Calu3 (cell line): ENCODE measurements around the gene RRP1B. TPM values are rescaled to one million over a fixed set of nuclear protein-coding genes. Genes with fewer than 3 reads are reported as not detected.
A peak's percentile ranks its signal among the peaks of the same experiment; 100 is the strongest.

Experiments
- BruUV-seq: library from RNA; stranded (reverse); fragments of 400-500 nt; replicated peaks from 2 replicates; lab custom pipeline; 2021; lab: Mats Ljungman, UMichigan
- CTCF ChIA-PET: fragments of 300-600 bp; sonication (Branson Sonifier 250); formaldehyde crosslinking; loops from one replicate; lab custom pipeline; 2022; ENCODE audit warnings: antibody characterized with exemption; lab: Charles Lee
- DNase-seq: peaks from one replicate; pipeline ENCODE4 v3.0.0; 2022
- H3K27ac Mint-ChIP-seq: one replicate; pipeline ENCODE4 v1.8.0; 2022; ENCODE audit warnings: mixed read lengths; ENCODE audit not compliant: unreplicated experiment
- H3K27me3 Mint-ChIP-seq: one replicate; pipeline ENCODE4 v1.8.0; 2022; ENCODE audit warnings: mixed read lengths; ENCODE audit not compliant: unreplicated experiment
- H3K36me3 Mint-ChIP-seq: one replicate; pipeline ENCODE4 v1.8.0; 2022; ENCODE audit warnings: mild to moderate bottlenecking, moderate library complexity, mixed read lengths; ENCODE audit not compliant: insufficient read depth, unreplicated experiment
- H3K4me1 Mint-ChIP-seq: one replicate; pipeline ENCODE4 v1.8.0; 2022; ENCODE audit warnings: mild to moderate bottlenecking, low read depth, mixed read lengths; ENCODE audit not compliant: unreplicated experiment
- H3K4me3 Mint-ChIP-seq: one replicate; pipeline ENCODE4 v1.8.0; 2022; ENCODE audit warnings: mild to moderate bottlenecking, low read depth, moderate library complexity, mixed read lengths; ENCODE audit not compliant: unreplicated experiment
- H3K9me3 Mint-ChIP-seq: one replicate; pipeline ENCODE4 v1.8.0; 2022; ENCODE audit warnings: low read depth, mixed read lengths; ENCODE audit not compliant: unreplicated experiment
- intact Hi-C: fragments of 100-400 bp; cut with micrococcal nuclease; formaldehyde crosslinking; loops from one replicate; pipeline ENCODE4 v1.10.0; 2022; ENCODE audit not compliant: unreplicated experiment
- total RNA-seq: library from RNA; stranded (reverse); gene quantifications from 2 replicates; pipeline ENCODE4 v1.2.3, GENCODE V29; 2022
- TF ChIP-seq, protein P1 (sequence below): fragments of 200-600 bp; IDR thresholded peaks from one replicate; pipeline ENCODE4 v1.8.0; 2022; ENCODE audit warnings: antibody characterized with exemption; ENCODE audit not compliant: unreplicated experiment

Gene RRP1B
- total RNA-seq, 1 experiment from 2014 or later = 26.0 TPM

GRCh38 chr21:43643193-43643592 is 16.2 kb upstream of the RRP1B start:
- intact Hi-C loops = no loop called here
- Mint-ChIP-seq H3K4me3 (no peak overlapping the region), H3K36me3 (no peaks in the 10 kb centered on the region), H3K27ac (peak overlapping the region; percentile 39), H3K9me3 (no peaks in the 10 kb centered on the region), H3K27me3 (no peaks in the 10 kb centered on the region), H3K4me1 (peaks cover 17% of the 10 kb centered on the region)
- no TSS peak for BruUV-seq
- TF ChIP-seq, protein P1, sequence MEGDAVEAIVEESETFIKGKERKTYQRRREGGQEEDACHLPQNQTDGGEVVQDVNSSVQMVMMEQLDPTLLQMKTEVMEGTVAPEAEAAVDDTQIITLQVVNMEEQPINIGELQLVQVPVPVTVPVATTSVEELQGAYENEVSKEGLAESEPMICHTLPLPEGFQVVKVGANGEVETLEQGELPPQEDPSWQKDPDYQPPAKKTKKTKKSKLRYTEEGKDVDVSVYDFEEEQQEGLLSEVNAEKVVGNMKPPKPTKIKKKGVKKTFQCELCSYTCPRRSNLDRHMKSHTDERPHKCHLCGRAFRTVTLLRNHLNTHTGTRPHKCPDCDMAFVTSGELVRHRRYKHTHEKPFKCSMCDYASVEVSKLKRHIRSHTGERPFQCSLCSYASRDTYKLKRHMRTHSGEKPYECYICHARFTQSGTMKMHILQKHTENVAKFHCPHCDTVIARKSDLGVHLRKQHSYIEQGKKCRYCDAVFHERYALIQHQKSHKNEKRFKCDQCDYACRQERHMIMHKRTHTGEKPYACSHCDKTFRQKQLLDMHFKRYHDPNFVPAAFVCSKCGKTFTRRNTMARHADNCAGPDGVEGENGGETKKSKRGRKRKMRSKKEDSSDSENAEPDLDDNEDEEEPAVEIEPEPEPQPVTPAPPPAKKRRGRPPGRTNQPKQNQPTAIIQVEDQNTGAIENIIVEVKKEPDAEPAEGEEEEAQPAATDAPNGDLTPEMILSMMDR = no peak
- CTCF ChIA-PET = no interaction called here
- no peak for DNase-seq

- TF ChIP-seq, protein P1 = no peak
- peaks cover 17% of the 10 kb centered on the region for H3K4me1 Mint-ChIP-seq
- H3K9me3 Mint-ChIP-seq = no peaks in the 10 kb centered on the region
- H3K36me3 Mint-ChIP-seq = no peaks in the 10 kb centered on the region
- no peaks in the 10 kb centered on the region for H3K27me3 Mint-ChIP-seq
- no peak for DNase-seq
- H3K27ac Mint-ChIP-seq = no peak overlapping the region
- no peak overlapping the region for H3K4me3 Mint-ChIP-seq
- no TSS peak for BruUV-seq
- intact Hi-C loops = no loop called here
- CTCF ChIA-PET = no interaction called here
Observed at GRCh38 chr21:43644071-43644470, 15.3 kb upstream of the RRP1B start.

DNA sequence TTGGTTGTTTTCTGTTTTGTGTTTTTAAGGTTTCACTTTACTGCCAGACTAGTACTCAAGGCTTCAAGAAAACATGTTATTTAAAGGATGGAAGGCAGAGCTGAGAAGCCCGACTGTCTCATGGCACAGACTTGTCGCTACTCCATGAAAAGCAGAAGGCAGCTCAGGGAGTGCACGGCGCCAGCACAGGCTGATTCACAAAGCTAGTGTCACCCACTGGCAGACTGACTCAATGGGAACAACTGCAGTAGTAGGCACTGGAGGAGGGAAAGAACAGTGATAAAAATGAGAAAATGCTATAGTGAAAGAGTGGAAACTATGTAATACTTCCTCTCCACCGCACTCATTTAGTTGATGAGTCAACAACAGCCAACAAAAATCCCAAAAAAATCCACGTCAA is 14.8 kb upstream of the RRP1B start:
- H3K36me3 Mint-ChIP-seq = no peaks in the 10 kb centered on the region
- DNase-seq = no peak
- no peaks in the 10 kb centered on the region for H3K9me3 Mint-ChIP-seq
- CTCF ChIA-PET = no interaction called here
- TF ChIP-seq, protein P1 = no peak
- BruUV-seq = no TSS peak
- no peak overlapping the region for H3K27ac Mint-ChIP-seq
- intact Hi-C loops = no loop called here
- peaks cover 17% of the 10 kb centered on the region for H3K4me1 Mint-ChIP-seq
- H3K4me3 Mint-ChIP-seq = no peak overlapping the region
- H3K27me3 Mint-ChIP-seq = no peaks in the 10 kb centered on the region

- no peaks in the 10 kb centered on the region for H3K36me3 Mint-ChIP-seq
- H3K27ac Mint-ChIP-seq = peak overlapping the region; percentile 74
- H3K27me3 Mint-ChIP-seq = no peaks in the 10 kb centered on the region
- intact Hi-C loops = no loop called here
- DNase-seq = peak; percentile 44
- H3K9me3 Mint-ChIP-seq = no peaks in the 10 kb centered on the region
- peak overlapping the region; percentile 22 for H3K4me3 Mint-ChIP-seq
- CTCF ChIA-PET = interaction anchor here (0.7 to 1.6 kb wide), 2 partner anchors 35 to 59 kb away, joined by 3 to 4 read pairs; no protein-coding TSS in a partner anchor
- no TSS peak for BruUV-seq
- TF ChIP-seq, protein P1 = no peak
- H3K4me1 Mint-ChIP-seq = peaks cover 11% of the 10 kb centered on the region
Observed at GRCh38 chr21:43645136-43645891, 14.0 kb upstream of the RRP1B start.
